ENCODE results near the gene PAPPA. TPM values are rescaled to one million over a fixed set of nuclear protein-coding genes. Genes with fewer than 3 reads are reported as not detected.

PAPPA gene
- total RNA-seq, 1 donor, result 56.5 TPM

GRCh38 chr9:116372786-116373185, 219.2 kb downstream of the PAPPA start:
- H3K27me3 ChIP-seq (ENCODE audit: insufficient read depth, low read length), result no peaks in the 10 kb centered on the region
- no peaks in the 10 kb centered on the region for H3K79me2 ChIP-seq (ENCODE audit: insufficient read depth, low read length)
- H3K4me1 ChIP-seq (ENCODE audit: insufficient read depth, low read length), result peaks cover 12% of the 10 kb centered on the region
- H3K4me3 ChIP-seq (ENCODE audit: insufficient read depth, low read length), result no peak overlapping the region
- DNase-seq (ENCODE audit: insufficient read length, low spot score, missing footprints), result no peak
- no peak overlapping the region for H2AFZ ChIP-seq (ENCODE audit: low read length)
- H4K20me1 ChIP-seq (ENCODE audit: insufficient read depth, low read length), result no peaks in the 10 kb centered on the region
- H3K36me3 ChIP-seq (ENCODE audit: insufficient read depth, low read length), result peaks cover 3% of the 10 kb centered on the region
- no peak for TF ChIP-seq CTCF (IDR thresholded peaks at IDR 0.05; ENCODE audit: extremely low read depth, low read depth, low read length)
- H3K9me3 ChIP-seq (ENCODE audit: low read depth, low read length), result no peaks in the 10 kb centered on the region
- H3K4me2 ChIP-seq (ENCODE audit: insufficient read depth, low read length), result no peak overlapping the region
- H3K27ac ChIP-seq (ENCODE audit: low read depth, low read length), result no peak overlapping the region

- no peaks in the 10 kb centered on the region for H3K27me3 ChIP-seq (ENCODE audit: insufficient read depth, low read length)
- no peak overlapping the region for H3K4me3 ChIP-seq (ENCODE audit: insufficient read depth, low read length)
- H4K20me1 ChIP-seq (ENCODE audit: insufficient read depth, low read length), result no peaks in the 10 kb centered on the region
- H3K27ac ChIP-seq (ENCODE audit: low read depth, low read length), result peak overlapping the region; percentile 19
- H3K36me3 ChIP-seq (ENCODE audit: insufficient read depth, low read length), result peaks cover 13% of the 10 kb centered on the region
- no peak for TF ChIP-seq CTCF (IDR thresholded peaks at IDR 0.05; ENCODE audit: extremely low read depth, low read depth, low read length)
- H3K9me3 ChIP-seq (ENCODE audit: low read depth, low read length), result no peaks in the 10 kb centered on the region
- no peak overlapping the region for H2AFZ ChIP-seq (ENCODE audit: low read length)
- no peaks in the 10 kb centered on the region for H3K79me2 ChIP-seq (ENCODE audit: insufficient read depth, low read length)
- H3K4me1 ChIP-seq (ENCODE audit: insufficient read depth, low read length), result peaks cover 12% of the 10 kb centered on the region
- DNase-seq (ENCODE audit: insufficient read length, low spot score, missing footprints), result peak; percentile 95
- peak overlapping the region; percentile 41 for H3K4me2 ChIP-seq (ENCODE audit: insufficient read depth, low read length)
These were observed 223.7 kb downstream of the PAPPA start for GRCh38 chr9:116377179-116377798.

GRCh38 chr9:116378873-116379272, 225.3 kb downstream of the PAPPA start:
- no peaks in the 10 kb centered on the region for H3K79me2 ChIP-seq (ENCODE audit: insufficient read depth, low read length)
- H4K20me1 ChIP-seq (ENCODE audit: insufficient read depth, low read length), result no peaks in the 10 kb centered on the region
- H3K4me2 ChIP-seq (ENCODE audit: insufficient read depth, low read length), result no peak overlapping the region
- H2AFZ ChIP-seq (ENCODE audit: low read length), result no peak overlapping the region
- no peak for TF ChIP-seq CTCF (IDR thresholded peaks at IDR 0.05; ENCODE audit: extremely low read depth, low read depth, low read length)
- peaks cover 19% of the 10 kb centered on the region for H3K4me1 ChIP-seq (ENCODE audit: insufficient read depth, low read length)
- no peaks in the 10 kb centered on the region for H3K9me3 ChIP-seq (ENCODE audit: low read depth, low read length)
- H3K27ac ChIP-seq (ENCODE audit: low read depth, low read length), result no peak overlapping the region
- DNase-seq (ENCODE audit: insufficient read length, low spot score, missing footprints), result no peak
- no peak overlapping the region for H3K4me3 ChIP-seq (ENCODE audit: insufficient read depth, low read length)
- H3K27me3 ChIP-seq (ENCODE audit: insufficient read depth, low read length), result no peaks in the 10 kb centered on the region
- peaks cover 19% of the 10 kb centered on the region for H3K36me3 ChIP-seq (ENCODE audit: insufficient read depth, low read length)

- Histone ChIP-seq H3K4me3 (ENCODE audit: insufficient read depth, low read length) (no peak overlapping the region), H3K4me1 (ENCODE audit: insufficient read depth, low read length) (peaks cover 19% of the 10 kb centered on the region), H3K9me3 (ENCODE audit: low read depth, low read length) (no peaks in the 10 kb centered on the region), H3K27ac (ENCODE audit: low read depth, low read length) (no peak overlapping the region), H3K79me2 (ENCODE audit: insufficient read depth, low read length) (no peaks in the 10 kb centered on the region), H2AFZ (ENCODE audit: low read length) (no peak overlapping the region), H4K20me1 (ENCODE audit: insufficient read depth, low read length) (no peaks in the 10 kb centered on the region), H3K27me3 (ENCODE audit: insufficient read depth, low read length) (no peaks in the 10 kb centered on the region), H3K4me2 (ENCODE audit: insufficient read depth, low read length) (no peak overlapping the region), H3K36me3 (ENCODE audit: insufficient read depth, low read length) (peaks cover 19% of the 10 kb centered on the region)
- no peak for DNase-seq (ENCODE audit: insufficient read length, low spot score, missing footprints)
- TF ChIP-seq CTCF (IDR thresholded peaks at IDR 0.05; ENCODE audit: extremely low read depth, low read depth, low read length), result no peak
These were observed 226.2 kb downstream of the PAPPA start for GRCh38 chr9:116379821-116380220.
